Adipocyte (in vitro differentiated cells): ENCODE data around the gene ILDR2.

Experiments used
- DNase-seq: peaks from one replicate; pipeline ENCODE4 v3.0.0-alpha.2; 2015; ENCODE audit warnings: low read depth
- H3K27me3 ChIP-seq: replicated peaks from 2 replicates; pipeline ENCODE4 v1.7.0; 2013; ENCODE audit warnings: mild to moderate bottlenecking, low read length, moderate library complexity; ENCODE audit not compliant: control insufficient read depth, insufficient read depth
- H3K36me3 ChIP-seq: 2 replicates; pipeline ENCODE4 v1.7.0; 2013; ENCODE audit warnings: low read length, mild to moderate bottlenecking, moderate library complexity; ENCODE audit not compliant: control insufficient read depth, insufficient read depth, severe bottlenecking
- H3K4me1 ChIP-seq: 2 replicates; pipeline ENCODE4 v1.7.0; 2013; ENCODE audit warnings: mild to moderate bottlenecking, low read length, moderate library complexity; ENCODE audit not compliant: control insufficient read depth, insufficient read depth
- H3K4me3 ChIP-seq: 2 replicates; pipeline ENCODE4 v1.7.0; 2013; ENCODE audit warnings: mild to moderate bottlenecking, low read length, moderate library complexity
- H3K9ac ChIP-seq: 2 replicates; pipeline ENCODE4 v1.7.0; 2013; ENCODE audit warnings: mild to moderate bottlenecking, low read length, moderate library complexity
- H3K9me3 ChIP-seq: 2 replicates; pipeline ENCODE4 v1.7.0; 2013; ENCODE audit warnings: mild to moderate bottlenecking, low read length, moderate library complexity; ENCODE audit not compliant: control insufficient read depth

The ILDR2 gene

GRCh38 chr1:166999075-166999474, 23.7 kb upstream of the ILDR2 start:
- no peak overlapping the region for H3K9ac ChIP-seq
- H3K27me3 ChIP-seq, result no peaks in the 10 kb centered on the region
- peaks cover 18% of the 10 kb centered on the region for H3K9me3 ChIP-seq
- H3K36me3 ChIP-seq, result no peaks in the 10 kb centered on the region
- H3K4me3 ChIP-seq, result no peak overlapping the region
- peaks cover 12% of the 10 kb centered on the region for H3K4me1 ChIP-seq
- DNase-seq, result no peak

- no peaks in the 10 kb centered on the region for H3K9me3 ChIP-seq
- H3K36me3 ChIP-seq, result no peaks in the 10 kb centered on the region
- peaks cover 4% of the 10 kb centered on the region for H3K27me3 ChIP-seq
- no peak within 1 kb of the TSS for H3K9ac ChIP-seq
- H3K4me3 ChIP-seq, result no peak within 1 kb of the TSS
- H3K4me1 ChIP-seq, result no peaks in the 10 kb centered on the region
- no peak for DNase-seq
Measured at GRCh38 chr1:166988974-166989515, 13.7 kb upstream of the ILDR2 start, which contains the start of gene MAEL. MAEL (plus strand) TSS chr1:166989280; CDS start chr1:166989353, 73 bp downstream.

DNA sequence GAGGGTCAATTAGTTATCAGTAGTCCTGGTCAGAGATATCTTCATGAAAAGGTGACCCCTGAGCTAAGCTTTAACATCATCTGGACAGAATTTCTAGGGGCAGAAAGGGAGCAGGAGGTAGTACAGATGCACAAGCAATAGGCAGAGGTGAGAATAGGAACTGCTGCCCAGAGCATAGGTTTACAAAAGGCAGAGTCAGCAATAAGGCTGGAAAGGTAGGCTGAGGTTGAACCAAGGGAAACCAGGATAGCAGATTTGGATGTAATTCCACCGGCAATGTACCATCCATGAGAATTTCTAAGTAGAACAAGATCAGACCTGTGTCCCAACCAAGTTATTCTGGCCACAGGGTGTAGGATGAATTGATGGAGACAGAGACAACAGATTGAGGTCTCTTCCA, 6.2 kb upstream of the ILDR2 start:
- Histone ChIP-seq H3K27me3 (peaks cover 30% of the 10 kb centered on the region), H3K9me3 (no peaks in the 10 kb centered on the region), H3K36me3 (no peaks in the 10 kb centered on the region), H3K4me1 (no peaks in the 10 kb centered on the region), H3K4me3 (no peak overlapping the region), H3K9ac (no peak overlapping the region)
- no peak for DNase-seq

DNA sequence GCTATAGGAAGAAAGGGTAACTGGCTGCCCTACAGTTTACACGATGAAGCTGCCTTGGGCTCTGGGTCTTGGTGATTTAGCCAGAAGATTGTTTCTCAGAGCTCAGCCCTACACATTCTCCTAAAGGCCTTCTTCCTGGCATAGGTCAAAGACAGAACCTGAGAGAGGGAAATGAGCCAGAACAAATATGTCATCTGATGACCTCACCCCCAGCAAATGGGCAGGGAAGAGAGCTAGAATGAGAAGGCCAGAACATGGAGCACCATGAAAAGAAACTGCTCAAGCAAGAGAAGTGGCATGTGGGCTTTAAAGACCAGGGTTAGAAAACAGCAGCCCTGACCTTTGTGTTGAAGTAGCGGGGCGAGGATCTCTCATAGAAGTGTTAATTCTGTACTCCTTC, 5.5 kb upstream of the ILDR2 start:
- Histone ChIP-seq H3K9me3 (no peaks in the 10 kb centered on the region), H3K4me1 (no peaks in the 10 kb centered on the region), H3K9ac (no peak overlapping the region), H3K36me3 (no peaks in the 10 kb centered on the region), H3K4me3 (no peak overlapping the region), H3K27me3 (peaks cover 36% of the 10 kb centered on the region)
- DNase-seq, result no peak

GRCh38 chr1:166980383-166980782, 5.0 kb upstream of the ILDR2 start:
- H3K4me3 ChIP-seq, result no peak overlapping the region
- DNase-seq, result no peak
- H3K9me3 ChIP-seq, result no peaks in the 10 kb centered on the region
- H3K27me3 ChIP-seq, result peaks cover 36% of the 10 kb centered on the region
- H3K36me3 ChIP-seq, result no peaks in the 10 kb centered on the region
- no peaks in the 10 kb centered on the region for H3K4me1 ChIP-seq
- H3K9ac ChIP-seq, result no peak overlapping the region

DNA sequence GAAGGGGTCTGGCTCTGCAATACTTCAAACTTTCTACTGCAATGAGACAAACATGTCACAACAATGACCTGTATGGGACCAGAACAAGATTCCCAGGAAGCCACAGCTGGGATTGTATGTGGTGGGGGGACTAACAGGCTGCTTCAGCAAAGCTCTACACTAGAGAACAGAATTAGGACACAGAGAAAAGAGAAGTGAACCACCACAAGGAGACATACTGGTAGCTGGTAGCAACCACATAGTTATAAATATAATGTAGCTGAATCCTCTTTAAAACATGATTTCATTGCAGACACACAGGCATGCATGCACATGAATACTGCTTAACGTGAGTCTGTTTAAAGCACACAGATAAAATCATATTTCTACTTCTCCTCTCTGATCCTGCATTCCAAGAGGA, 3.5 kb upstream of the ILDR2 start:
- Histone ChIP-seq H3K4me3 (no peak overlapping the region), H3K4me1 (no peaks in the 10 kb centered on the region), H3K9me3 (no peaks in the 10 kb centered on the region), H3K27me3 (peaks cover 49% of the 10 kb centered on the region), H3K9ac (no peak overlapping the region), H3K36me3 (no peaks in the 10 kb centered on the region)
- no peak for DNase-seq

GRCh38 chr1:166977951-166978350, 2.6 kb upstream of the ILDR2 start:
- no peak overlapping the region for H3K9ac ChIP-seq
- H3K36me3 ChIP-seq, result no peaks in the 10 kb centered on the region
- H3K9me3 ChIP-seq, result no peaks in the 10 kb centered on the region
- no peak overlapping the region for H3K4me3 ChIP-seq
- DNase-seq, result no peak
- H3K4me1 ChIP-seq, result no peaks in the 10 kb centered on the region
- peaks cover 55% of the 10 kb centered on the region for H3K27me3 ChIP-seq

DNA sequence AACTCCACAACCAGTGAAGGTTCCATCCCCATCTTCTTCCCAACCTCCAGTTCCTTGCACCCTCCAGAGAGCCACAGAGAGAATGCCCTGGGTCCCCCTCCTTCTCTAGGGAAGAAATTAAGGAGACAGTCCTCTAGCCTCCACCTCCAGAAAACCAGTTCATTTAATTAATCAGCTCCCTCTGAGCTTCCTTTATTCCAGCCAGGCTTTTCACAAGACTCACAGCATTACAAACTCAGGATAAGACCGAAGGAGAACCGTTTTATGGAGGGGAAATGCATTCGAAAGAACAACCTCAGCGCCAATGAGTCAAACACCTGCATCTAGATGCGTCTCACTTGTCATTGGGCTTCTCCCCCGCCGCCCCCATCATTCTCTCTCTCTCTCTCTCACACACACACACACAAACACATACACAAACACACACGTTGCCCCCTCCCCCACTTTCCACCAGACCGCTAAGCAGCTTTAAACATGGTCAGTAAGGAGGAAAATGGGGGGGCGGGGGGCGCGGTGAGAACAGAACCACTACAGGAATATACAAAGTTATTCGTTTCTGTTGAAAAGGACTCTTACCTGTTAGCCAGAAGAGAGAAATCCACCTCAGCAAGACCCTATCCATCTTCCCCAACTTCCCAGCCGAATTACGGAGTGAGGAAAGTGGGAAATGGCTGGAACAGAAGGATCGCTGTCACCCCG, 544 bp downstream of the ILDR2 start:
- H3K27me3 ChIP-seq, result peaks cover 75% of the 10 kb centered on the region
- no peaks in the 10 kb centered on the region for H3K4me1 ChIP-seq
- no peaks in the 10 kb centered on the region for H3K9me3 ChIP-seq
- no peak for DNase-seq
- H3K4me3 ChIP-seq, result peak overlapping the region; percentile 69
- no peaks in the 10 kb centered on the region for H3K36me3 ChIP-seq
- no peak overlapping the region for H3K9ac ChIP-seq

DNA sequence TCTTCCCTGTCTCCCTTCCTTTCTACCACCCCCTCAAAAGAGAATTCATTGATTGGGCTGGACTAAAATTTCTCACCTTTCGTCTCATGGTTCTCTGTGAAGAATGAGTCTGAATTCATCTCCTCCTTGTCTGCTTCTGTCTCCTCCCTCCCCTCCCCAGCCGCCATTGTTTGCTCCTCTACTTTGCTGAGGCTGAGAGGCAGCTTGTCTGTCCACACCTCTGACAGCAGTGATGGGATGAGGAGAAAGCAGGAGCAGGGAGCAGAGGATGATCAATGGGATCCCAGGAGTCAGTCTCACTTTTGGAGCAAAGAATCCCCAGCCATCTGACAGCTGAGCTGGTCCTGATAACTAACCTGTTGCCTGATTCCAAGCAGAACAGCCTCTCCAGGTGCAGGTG, 2.5 kb downstream of the ILDR2 start:
- H3K4me3 ChIP-seq, result no peak overlapping the region

GRCh38 chr1:166972193-166972592, 3.1 kb downstream of the ILDR2 start:
- H3K4me3 ChIP-seq, result no peak overlapping the region
- DNase-seq, result no peak
- H3K9ac ChIP-seq, result no peak overlapping the region
- no peaks in the 10 kb centered on the region for H3K4me1 ChIP-seq
- peaks cover 79% of the 10 kb centered on the region for H3K27me3 ChIP-seq
- no peaks in the 10 kb centered on the region for H3K36me3 ChIP-seq
- no peaks in the 10 kb centered on the region for H3K9me3 ChIP-seq

More for the DNA sequence above, 2.5 kb downstream of the ILDR2 start:
- Histone ChIP-seq H3K27me3 (peaks cover 82% of the 10 kb centered on the region), H3K4me1 (no peaks in the 10 kb centered on the region), H3K9me3 (no peaks in the 10 kb centered on the region), H3K9ac (no peak overlapping the region), H3K36me3 (no peaks in the 10 kb centered on the region)
- DNase-seq, result no peak

- no peak overlapping the region for H3K4me3 ChIP-seq
- no peaks in the 10 kb centered on the region for H3K4me1 ChIP-seq
- no peaks in the 10 kb centered on the region for H3K9me3 ChIP-seq
- peaks cover 73% of the 10 kb centered on the region for H3K27me3 ChIP-seq
- no peak overlapping the region for H3K9ac ChIP-seq
- H3K36me3 ChIP-seq, result no peaks in the 10 kb centered on the region
- DNase-seq, result no peak
Measured at GRCh38 chr1:166971252-166971651, 4.1 kb downstream of the ILDR2 start.
